Keratinocyte (primary cell): Measurements from ENCODE around the gene DENND4C. TPM values are rescaled to one million over a fixed set of nuclear protein-coding genes. Genes with fewer than 3 reads are reported as not detected.

Source experiments
- DNase-seq: peaks from one replicate; pipeline ENCODE4 v3.0.0-alpha.2; 2011; ENCODE audit warnings: low read depth, missing footprints, low spot score
- FAIRE-seq: peaks from 2 replicates; lab custom pipeline; 2011; peaks lifted over from hg19 to GRCh38; lab: Jason Lieb, UNC
- H2AFZ ChIP-seq: 2 replicates; pipeline ENCODE4 v1.6.0; 2012; ENCODE audit warnings: low read length, control low read depth, inconsistent platforms; ENCODE audit not compliant: control insufficient read depth
- H3K27ac ChIP-seq: 2 replicates; pipeline ENCODE4 v1.5.1; 2011; ENCODE audit warnings: low read length; ENCODE audit not compliant: control insufficient read depth, insufficient read depth
- H3K27me3 ChIP-seq: 3 replicates; pipeline ENCODE4 v1.6.0; 2011; ENCODE audit warnings: low read length; ENCODE audit not compliant: control insufficient read depth, insufficient read depth; ENCODE audit errors: extremely low read depth
- H3K36me3 ChIP-seq, 2 experiments: 2 replicates in 1 of 2; 3 replicates in 1 of 2; pipeline ENCODE4 v1.5.1; 2011; ENCODE audit warnings: low read length in 2 of 2, mild to moderate bottlenecking in 1 of 2; ENCODE audit not compliant: control insufficient read depth in 2 of 2, insufficient read depth in 2 of 2; ENCODE audit errors: extremely low read depth in 1 of 2
- H3K4me1 ChIP-seq: 3 replicates; pipeline ENCODE4 v1.5.1; 2011; ENCODE audit warnings: low read length; ENCODE audit not compliant: control insufficient read depth, insufficient read depth; ENCODE audit errors: extremely low read depth
- H3K4me2 ChIP-seq: 3 replicates; pipeline ENCODE4 v1.6.0; 2011; ENCODE audit warnings: low read depth, low read length; ENCODE audit not compliant: control insufficient read depth, insufficient read depth; ENCODE audit errors: extremely low read depth
- H3K4me3 ChIP-seq, 3 experiments: fragments of 200-600 bp in 1 of 3; sonication (generic) in 1 of 3; 2 replicates in 2 of 3; 3 replicates in 1 of 3; pipeline ENCODE4 v1.5.1; 2011 to 2016; ENCODE audit warnings: low read length in 3 of 3, mild to moderate bottlenecking in 3 of 3, control low read depth in 2 of 3, inconsistent platforms in 1 of 3, low read depth in 1 of 3, mixed read lengths in 1 of 3, mixed run types in 1 of 3, moderate library complexity in 1 of 3; ENCODE audit not compliant: control insufficient read depth in 2 of 3, insufficient read depth in 2 of 3; ENCODE audit errors: extremely low read depth in 1 of 3
- H3K79me2 ChIP-seq: 2 replicates; pipeline ENCODE4 v1.6.0; 2012; ENCODE audit warnings: low read length; ENCODE audit not compliant: control insufficient read depth, insufficient read depth
- H3K9ac ChIP-seq: 3 replicates; pipeline ENCODE4 v1.6.0; 2011; ENCODE audit warnings: low read length; ENCODE audit not compliant: control insufficient read depth, insufficient read depth; ENCODE audit errors: extremely low read depth
- H3K9me1 ChIP-seq: 3 replicates; pipeline ENCODE4 v1.6.0; 2011; ENCODE audit warnings: low read length; ENCODE audit not compliant: control insufficient read depth, insufficient read depth; ENCODE audit errors: extremely low read depth
- H3K9me3 ChIP-seq: 2 replicates; pipeline ENCODE4 v1.5.1; 2012; ENCODE audit warnings: low read depth, low read length; ENCODE audit not compliant: control insufficient read depth
- H4K20me1 ChIP-seq: 3 replicates; pipeline ENCODE4 v1.6.0; 2011; ENCODE audit warnings: low read length; ENCODE audit not compliant: control insufficient read depth, insufficient read depth; ENCODE audit errors: extremely low read depth
- CTCF ChIP-seq, 3 experiments: IDR thresholded peaks in 1 of 3; conservative IDR thresholded peaks in 1 of 3; optimal IDR thresholded peaks in 1 of 3; 2 replicates in 2 of 3; 3 replicates in 1 of 3; pipeline versions ENCODE3 to v1.5.1; 2011; ENCODE audit warnings: low read length in 3 of 3, mild to moderate bottlenecking in 3 of 3, moderate library complexity in 2 of 3, control low read depth in 1 of 3, inconsistent platforms in 1 of 3; ENCODE audit not compliant: insufficient read depth in 2 of 3; ENCODE audit errors: extremely low read depth in 1 of 3
- EZH2 ChIP-seq: IDR thresholded peaks from one replicate; pipeline ENCODE4 v1.6.1; 2012; ENCODE audit warnings: inconsistent platforms, mild to moderate bottlenecking, low read length, moderate library complexity
- dilution Hi-C: fragments of 300-500 bp; cut with MboI; formaldehyde crosslinking; loops from one replicate; pipeline ENCODE4 v1.7.0; 2020; ENCODE audit warnings: low sequenced_read_pairs; ENCODE audit not compliant: extremely low pct_ligation_motif_present
- polyA plus RNA-seq, 5 experiments: library from polyadenylated mRNA; depleted of rRNA in 3 of 5; stranded (reverse) in 3 of 5; stranded (forward) in 1 of 5; unstranded in 1 of 5; fragments of >200 nt; gene quantifications; 1 replicate in 1 of 5; 2 replicates in 3 of 5; 3 replicates in 1 of 5; pipeline versions ENCODE4 v1.2.1 to v1.2.3, GENCODE V29; 2011 to 2012; ENCODE audit warnings: missing spikeins in 2 of 5, low read depth in 1 of 5, low replicate concordance in 1 of 5

DENND4C gene
- polyA plus RNA-seq, 1 donor (not counting 4 experiments of a cell fraction or from before 2014, with no cell fraction given) = 25.6 TPM

- H3K36me3 ChIP-seq = no peaks in the 10 kb centered on the region
- TF ChIP-seq EZH2 (no peak), CTCF (optimal IDR thresholded peaks at IDR 0.05 in 1 of 3, IDR thresholded peaks at IDR 0.05 in 1 of 3, conservative IDR thresholded peaks at IDR 0.05 in 1 of 3; ENCODE audit: extremely low read depth in 1 of 3, insufficient read depth in 2 of 3, low read length in 3 of 3) (no peak)
- H3K9me1 ChIP-seq = no peaks in the 10 kb centered on the region
- DNase-seq (no peak), FAIRE-seq (no peak)
- H3K79me2 ChIP-seq = no peaks in the 10 kb centered on the region
- H3K4me1 ChIP-seq = no peaks in the 10 kb centered on the region
- H3K27me3 ChIP-seq = no peaks in the 10 kb centered on the region
- no peak overlapping the region for H3K27ac ChIP-seq
- dilution Hi-C loops = no loop called here
- no peak overlapping the region for H2AFZ ChIP-seq
- H3K9me3 ChIP-seq = no peaks in the 10 kb centered on the region
- no peak overlapping the region for H3K9ac ChIP-seq
- no peak overlapping the region for H3K4me3 ChIP-seq
- H4K20me1 ChIP-seq = no peaks in the 10 kb centered on the region
- no peak overlapping the region for H3K4me2 ChIP-seq
These were observed 79.8 kb downstream of the DENND4C start for GRCh38 chr9:19310246-19310645.

- FAIRE-seq = no peak
- H3K4me3 ChIP-seq = no peak overlapping the region
- H3K27ac ChIP-seq = no peak overlapping the region
- no peak overlapping the region for H3K4me2 ChIP-seq
- dilution Hi-C loops = no loop called here
- no peaks in the 10 kb centered on the region for H3K79me2 ChIP-seq
- TF ChIP-seq EZH2 (no peak), CTCF (optimal IDR thresholded peaks at IDR 0.05 in 1 of 3, IDR thresholded peaks at IDR 0.05 in 1 of 3, conservative IDR thresholded peaks at IDR 0.05 in 1 of 3; ENCODE audit: extremely low read depth in 1 of 3, insufficient read depth in 2 of 3, low read length in 3 of 3) (no peak)
- H3K9me1 ChIP-seq = no peaks in the 10 kb centered on the region
- no peak for DNase-seq
- H3K9ac ChIP-seq = no peak overlapping the region
- no peaks in the 10 kb centered on the region for H3K36me3 ChIP-seq
- H4K20me1 ChIP-seq = no peaks in the 10 kb centered on the region
- H3K27me3 ChIP-seq = no peaks in the 10 kb centered on the region
- H2AFZ ChIP-seq = no peak overlapping the region
- H3K9me3 ChIP-seq = no peaks in the 10 kb centered on the region
- no peaks in the 10 kb centered on the region for H3K4me1 ChIP-seq
These were observed 83.1 kb downstream of the DENND4C start for GRCh38 chr9:19313573-19313972.
